ENCODE results near the gene SLC20A1. TPM values are rescaled to one million over a fixed set of nuclear protein-coding genes. Genes with fewer than 3 reads are reported as not detected.
"Not testable (repeated sequence)": the region's sequence is repeated elsewhere in the genome, so short reads cannot be mapped to it uniquely, and the experiment has no call there.

SLC20A1 gene
- polyA plus RNA-seq, 1 experiment = 25.3 TPM

- POLR2A ChIA-PET = no interaction called here
- H3K4me3 ChIP-seq (ENCODE audit: low read depth, low read length) = no peak overlapping the region
- no peak for TF ChIP-seq CTCF (IDR thresholded peaks at IDR 0.05; ENCODE audit: insufficient read depth, low read depth, low read length)
- H3K27me3 ChIP-seq (ENCODE audit: control insufficient read depth, insufficient read depth, low read length) = no peaks in the 10 kb centered on the region
- CTCF ChIA-PET = interaction anchor here (0.6 to 3.6 kb wide), 4 partner anchors 8 to 62 kb away, joined by 3 to 13 read pairs (median 6); no protein-coding TSS in a partner anchor
- H3K36me3 ChIP-seq (ENCODE audit: control insufficient read depth, insufficient read depth, low read length) = peaks cover 9% of the 10 kb centered on the region
- no peak for DNase-seq (ENCODE audit: low read depth)
These were observed 18.9 kb downstream of the SLC20A1 start for GRCh38 chr2:112664689-112665088.

GRCh38 chr2:112665113-112665780, 19.5 kb downstream of the SLC20A1 start:
- ChIA-PET POLR2A (no interaction called here), CTCF (interaction anchor here (0.6 to 3.6 kb wide), 5 partner anchors 11 to 61 kb away, joined by 3 to 13 read pairs (median 5); no protein-coding TSS in a partner anchor)
- no peaks in the 10 kb centered on the region for H3K27me3 ChIP-seq (ENCODE audit: control insufficient read depth, insufficient read depth, low read length)
- peaks cover 6% of the 10 kb centered on the region for H3K36me3 ChIP-seq (ENCODE audit: control insufficient read depth, insufficient read depth, low read length)
- no peak overlapping the region for H3K4me3 ChIP-seq (ENCODE audit: low read depth, low read length)
- no peak for DNase-seq (ENCODE audit: low read depth)
- no peak for TF ChIP-seq CTCF (IDR thresholded peaks at IDR 0.05; ENCODE audit: insufficient read depth, low read depth, low read length)

- Histone ChIP-seq H3K4me3 (ENCODE audit: low read depth, low read length) (no peak overlapping the region), H3K36me3 (ENCODE audit: control insufficient read depth, insufficient read depth, low read length) (peaks cover 5% of the 10 kb centered on the region), H3K27me3 (ENCODE audit: control insufficient read depth, insufficient read depth, low read length) (no peaks in the 10 kb centered on the region)
- no peak for TF ChIP-seq CTCF (IDR thresholded peaks at IDR 0.05; ENCODE audit: insufficient read depth, low read depth, low read length)
- CTCF ChIA-PET = interaction anchor here (0.6 to 1.3 kb wide), 4 partner anchors 8 to 28 kb away, joined by 3 to 4 read pairs (median 4); no protein-coding TSS in a partner anchor
- DNase-seq (ENCODE audit: low read depth) = no peak
- POLR2A ChIA-PET = no interaction called here
These were observed 21.0 kb downstream of the SLC20A1 start for GRCh38 chr2:112666761-112667122.

GRCh38 chr2:112667540-112667939, 21.8 kb downstream of the SLC20A1 start:
- H3K27me3 ChIP-seq (ENCODE audit: control insufficient read depth, insufficient read depth, low read length); DNase-seq (ENCODE audit: low read depth); H3K4me3 ChIP-seq (ENCODE audit: low read depth, low read length); POLR2A ChIA-PET; H3K36me3 ChIP-seq (ENCODE audit: control insufficient read depth, insufficient read depth, low read length): not testable (repeated sequence)
- CTCF ChIA-PET = interaction anchor here (0.8 to 1.4 kb wide), 3 partner anchors 18 to 42 kb away, joined by 3 read pairs; no protein-coding TSS in a partner anchor

- DNase-seq (ENCODE audit: low read depth) = no peak
- H3K36me3 ChIP-seq (ENCODE audit: control insufficient read depth, insufficient read depth, low read length) = no peaks in the 10 kb centered on the region
- ChIA-PET POLR2A (no interaction called here), CTCF (no interaction called here)
- H3K27me3 ChIP-seq (ENCODE audit: control insufficient read depth, insufficient read depth, low read length) = no peaks in the 10 kb centered on the region
- TF ChIP-seq CTCF (IDR thresholded peaks at IDR 0.05; ENCODE audit: insufficient read depth, low read depth, low read length) = no peak
- no peak overlapping the region for H3K4me3 ChIP-seq (ENCODE audit: low read depth, low read length)
These were observed 23.9 kb downstream of the SLC20A1 start for GRCh38 chr2:112669667-112670066.

Data from BJ (cell line).